Measurements from ENCODE around the gene CGAS. TPM values are rescaled to one million over a fixed set of nuclear protein-coding genes. Genes with fewer than 3 reads are reported as not detected.
"Not testable (repeated sequence)": the region's sequence is repeated elsewhere in the genome, so short reads cannot be mapped to it uniquely, and the experiment has no call there.

The CGAS gene
- total and polyA plus RNA-seq, 2 donors (not counting 1 experiment from before 2014, with no cell fraction given) = 5.1 to 20.0 TPM

DNA sequence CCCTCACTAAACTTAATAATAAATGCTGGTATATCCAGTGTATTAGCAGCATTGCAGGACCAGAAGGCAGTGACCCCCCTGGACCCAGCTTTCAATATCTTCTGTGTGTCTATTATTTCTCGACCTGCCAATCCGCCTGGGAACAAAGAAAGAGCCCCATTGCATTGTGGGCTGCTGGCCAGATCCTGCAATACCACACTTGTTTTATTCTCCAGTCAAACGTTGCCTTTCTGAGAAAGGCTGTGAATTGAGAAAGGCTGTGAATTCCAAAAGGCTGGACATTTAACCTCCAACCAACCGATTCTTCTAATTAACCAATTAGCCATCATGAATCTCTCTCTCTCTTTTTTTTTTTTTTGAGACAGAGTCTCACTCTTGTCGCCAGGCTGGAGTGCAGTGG lies 8.0 kb upstream of the CGAS start:
- no peaks in the 10 kb centered on the region for H3K9me3 Mint-ChIP-seq (ENCODE audit: insufficient read depth)
- Histone ChIP-seq H3K36me3 (replicated peaks in 1 of 2; ENCODE audit: control extremely low read depth in 1 of 2, control insufficient read depth in 1 of 2, extremely low read depth in 1 of 2, insufficient read depth in 2 of 2, low read length in 1 of 2) (peaks cover 0 to 8% of the 10 kb centered on the region in 2 experiments), H3K79me2 (ENCODE audit: control insufficient read depth, insufficient read depth, low read length) (peaks cover 66% of the 10 kb centered on the region), H3K4me2 (replicated peaks; ENCODE audit: low read depth, low read length, poor library complexity, severe bottlenecking) (peak overlapping the region; percentile 3), H3K9ac (ENCODE audit: low read length) (no peak overlapping the region), H3K9me3 (ENCODE audit: control extremely low read depth in 1 of 3, control insufficient read depth in 2 of 3, insufficient read depth in 1 of 3, low read length in 2 of 3) (no peaks in the 10 kb centered on the region), H3K27me3 (replicated peaks in 1 of 4; ENCODE audit: control extremely low read depth in 1 of 4, control insufficient read depth in 3 of 4, insufficient read depth in 4 of 4, low read length in 3 of 4) (no peaks in the 10 kb centered on the region), H3K27ac (ENCODE audit: low read length in 2 of 2) (peak overlapping the region in 1 of 2 donors; percentile 96), H3K4me1 (ENCODE audit: control insufficient read depth in 2 of 2, insufficient read depth in 2 of 2, low read length in 2 of 2) (peaks cover 12 to 31% of the 10 kb centered on the region in 2 donors), H4K20me1 (ENCODE audit: control insufficient read depth, insufficient read depth, low read length, poor library complexity, severe bottlenecking) (no peaks in the 10 kb centered on the region), H3K4me3 (ENCODE audit: control extremely low read depth in 1 of 5, extremely low read depth in 1 of 5, insufficient read depth in 1 of 5, low read depth in 2 of 5, low read length in 4 of 5) (no peak overlapping the region), H2AFZ (ENCODE audit: insufficient read depth, low read depth, low read length, poor library complexity, severe bottlenecking) (no peak overlapping the region)
- ATAC-seq (ENCODE audit: low read depth) (no peak), DNase-seq (no peak)
- no CpG with 5 or more reads among the region's 5 CpGs for WGBS (ENCODE audit: insufficient coverage)
- peak overlapping the region; percentile 44 for H3K4me3 Mint-ChIP-seq
- H3K27ac Mint-ChIP-seq = peak overlapping the region; percentile 85
- H3K27me3 Mint-ChIP-seq = no peaks in the 10 kb centered on the region
- TF ChIP-seq EZH2 (IDR thresholded peaks at IDR 0.05; ENCODE audit: borderline replicate concordance, insufficient read depth, low read depth, low read length, poor library complexity, severe bottlenecking) = no peak
- TF ChIP-seq CTCF (IDR thresholded peaks at IDR 0.05) = no peak
- peaks cover 30% of the 10 kb centered on the region for H3K4me1 Mint-ChIP-seq
- CTCF ChIA-PET = interaction anchor here (0.7 to 2.1 kb wide), 2 partner anchors 153 to 244 kb away, joined by 3 to 4 read pairs; no protein-coding TSS in a partner anchor
- POLR2A ChIA-PET = interaction anchor here (0.7 to 3.9 kb wide), 4 partner anchors 8 to 845 kb away, joined by 3 to 34 read pairs (median 20); partner anchors contain the start of genes CGAS and EEF1A1
- intact Hi-C loops (cut with micrococcal nuclease) = loop anchor here (10.0 kb wide), 1 partner anchor 1825 kb away; the partner anchor contains the start of gene TMEM30A

GRCh38 chr6:73459474-73459873 lies 7.4 kb upstream of the CGAS start:
- H2AFZ ChIP-seq (ENCODE audit: insufficient read depth, low read depth, low read length, poor library complexity, severe bottlenecking); intact Hi-C loops (cut with micrococcal nuclease); H3K9me3 ChIP-seq (ENCODE audit: control extremely low read depth in 1 of 3, control insufficient read depth in 2 of 3, insufficient read depth in 1 of 3, low read length in 2 of 3); H3K4me2 ChIP-seq (replicated peaks; ENCODE audit: low read depth, low read length, poor library complexity, severe bottlenecking); H3K36me3 ChIP-seq (replicated peaks in 1 of 2; ENCODE audit: control extremely low read depth in 1 of 2, control insufficient read depth in 1 of 2, extremely low read depth in 1 of 2, insufficient read depth in 2 of 2, low read length in 1 of 2); ATAC-seq (ENCODE audit: low read depth); H3K9ac ChIP-seq (ENCODE audit: low read length); H3K27me3 ChIP-seq (replicated peaks in 1 of 4; ENCODE audit: control extremely low read depth in 1 of 4, control insufficient read depth in 3 of 4, insufficient read depth in 4 of 4, low read length in 3 of 4); DNase-seq; H3K4me3 ChIP-seq (ENCODE audit: control extremely low read depth in 1 of 5, extremely low read depth in 1 of 5, insufficient read depth in 1 of 5, low read depth in 2 of 5, low read length in 4 of 5); H3K27me3 Mint-ChIP-seq; CTCF ChIA-PET; H4K20me1 ChIP-seq (ENCODE audit: control insufficient read depth, insufficient read depth, low read length, poor library complexity, severe bottlenecking); H3K9me3 Mint-ChIP-seq (ENCODE audit: insufficient read depth): not testable (repeated sequence)
- Mint-ChIP-seq H3K4me3 (peak overlapping the region; percentile 34), H3K27ac (peak overlapping the region; percentile 61), H3K4me1 (peaks cover 30% of the 10 kb centered on the region)
- WGBS (ENCODE audit: insufficient coverage) = 85% methylated on average over 6 of the region's 7 CpGs
- H3K4me1 ChIP-seq (ENCODE audit: control insufficient read depth in 2 of 2, insufficient read depth in 2 of 2, low read length in 2 of 2) = peaks cover 12 to 31% of the 10 kb centered on the region in 2 donors
- peaks cover 61% of the 10 kb centered on the region for H3K79me2 ChIP-seq (ENCODE audit: control insufficient read depth, insufficient read depth, low read length)
- POLR2A ChIA-PET = interaction anchor here (3.9 kb wide), 1 partner anchor 8 kb away, joined by 34 read pairs; the partner anchor contains the start of gene CGAS
- peak overlapping the region in 1 of 2 donors; percentile 12 for H3K27ac ChIP-seq (ENCODE audit: low read length in 2 of 2)
